ENCODE data around the gene SRI.

- TF ChIP-seq JUN (IDR thresholded peaks at IDR 0.05; ENCODE audit: borderline replicate concordance, insufficient read depth, insufficient read length, low read depth) (no peak), CTCF (IDR thresholded peaks at IDR 0.05; ENCODE audit: extremely low read depth in 1 of 2, insufficient read depth in 1 of 2, low read depth in 1 of 2, low read length in 2 of 2) (no peak), POLR2A (IDR thresholded peaks at IDR 0.05; ENCODE audit: low read depth, low read length) (no peak), EZH2 (IDR thresholded peaks at IDR 0.05; ENCODE audit: borderline replicate concordance, low read depth, low read length, severe bottlenecking) (no peak), MYC (IDR thresholded peaks at IDR 0.05; ENCODE audit: low read depth, low read length) (no peak), POLR2AphosphoS5 (IDR thresholded peaks at IDR 0.05; ENCODE audit: insufficient read depth, low read depth, low read length) (no peak), MAX (IDR thresholded peaks at IDR 0.05; ENCODE audit: insufficient read depth, insufficient read length) (no peak)
Observed at GRCh38 chr7:88217675-88218428, 2.0 kb downstream of the SRI start.

Data from endothelial cell of umbilical vein (primary cell).